Fibroblast of skin of left biceps (primary cell): ENCODE data around the gene OLFML2B.

ENCODE experiments used
- DNase-seq, 2 experiments: peaks; one replicate each; pipeline ENCODE4 v3.0.0-alpha.2; 2013; ENCODE audit warnings: low read depth in 2 of 2

OLFML2B gene

GRCh38 chr1:161945306-161946060 is 78.2 kb downstream of the OLFML2B start:
- DNase-seq, result no peak

- DNase-seq, result no peak
Measured at GRCh38 chr1:161944381-161944780, 79.3 kb downstream of the OLFML2B start.

- no peak for DNase-seq
Measured at GRCh38 chr1:161943737-161944136, 79.9 kb downstream of the OLFML2B start.

- no peak for DNase-seq
Measured at GRCh38 chr1:161941726-161942436, 81.8 kb downstream of the OLFML2B start.

GRCh38 chr1:161940866-161941591 is 82.6 kb downstream of the OLFML2B start:
- no peak for DNase-seq

GRCh38 chr1:161936786-161937185 is 86.9 kb downstream of the OLFML2B start:
- DNase-seq, result no peak

GRCh38 chr1:161935264-161935663 is 88.4 kb downstream of the OLFML2B start:
- no peak for DNase-seq

GRCh38 chr1:161933592-161934588 is 89.8 kb downstream of the OLFML2B start:
- no peak for DNase-seq
